ENCODE results near the gene FLG.
"Not testable (repeated sequence)": the region's sequence is repeated elsewhere in the genome, so short reads cannot be mapped to it uniquely, and the experiment has no call there.

Gene FLG

GRCh38 chr1:152256394-152256793, 68.6 kb downstream of the FLG start:
- not testable (repeated sequence) for DNase-seq

Data from activated gamma-delta T cell (primary cell).